Subcutaneous adipose tissue (tissue), 4 donors: ENCODE data around the gene UBTD2. TPM values are rescaled to one million over a fixed set of nuclear protein-coding genes. Genes with fewer than 3 reads are reported as not detected.

ENCODE experiments used
- CTCF ChIP-seq: fragments of 450-650 bp; IDR thresholded peaks from one replicate; pipeline ENCODE4 v1.5.1; 2016; ENCODE audit warnings: low read depth, mild to moderate bottlenecking, control low read depth, antibody characterized with exemption, moderate library complexity
- total RNA-seq, 4 donors: library from RNA; depleted of rRNA; stranded (reverse); fragments of >200 nt; gene quantifications; one replicate each; pipeline ENCODE4 v1.1.0, GENCODE V29; 2016

The UBTD2 gene
- total RNA-seq, 4 donors from 2014 or later = 13.8 to 26.9 (median 21.8) TPM

- no peak for TF ChIP-seq CTCF
Measured at GRCh38 chr5:172223901-172224873, 59.4 kb downstream of the UBTD2 start.

- TF ChIP-seq CTCF = no peak
Measured at GRCh38 chr5:172219296-172219695, 64.3 kb downstream of the UBTD2 start.

GRCh38 chr5:172216345-172216744 is 67.2 kb downstream of the UBTD2 start:
- no peak for TF ChIP-seq CTCF

GRCh38 chr5:172213126-172213525 is 70.4 kb downstream of the UBTD2 start:
- TF ChIP-seq CTCF = no peak

- no peak for TF ChIP-seq CTCF
Measured at GRCh38 chr5:172211676-172212075, 71.9 kb downstream of the UBTD2 start.

GRCh38 chr5:172209714-172210113 is 73.8 kb downstream of the UBTD2 start:
- TF ChIP-seq CTCF = no peak

- TF ChIP-seq CTCF = no peak
Measured at GRCh38 chr5:172207511-172207910, 76.1 kb downstream of the UBTD2 start.
